Vagina (tissue), 2 donors: ENCODE data around the gene SUPT16H.

ENCODE experiments used
- POLR2A ChIP-seq, 2 donors: fragments of 450-650 bp; IDR thresholded peaks; one replicate each; pipeline ENCODE4 v1.6.1; 2017; ENCODE audit warnings: antibody characterized with exemption in 2 of 2, mild to moderate bottlenecking in 2 of 2, moderate library complexity in 2 of 2
- POLR2AphosphoS5 ChIP-seq, 2 donors: sonication (generic); formaldehyde crosslinking; IDR thresholded peaks; one replicate each; pipeline ENCODE4 v1.9.0; 2017; ENCODE audit warnings: antibody characterized with exemption in 2 of 2, mild to moderate bottlenecking in 2 of 2, low read depth in 1 of 2; ENCODE audit not compliant: insufficient read depth in 1 of 2
- TF ChIP-seq, protein P1 (sequence below), 3 experiments: fragments of 450-650 bp in 2 of 3; fragments of 200-600 bp in 1 of 3; sonication (generic) in 1 of 3; IDR thresholded peaks; one replicate each; pipeline ENCODE4 v1.5.1; 2017 to 2019; ENCODE audit warnings: antibody characterized with exemption in 3 of 3, mild to moderate bottlenecking in 2 of 3, moderate library complexity in 2 of 3

DNA sequence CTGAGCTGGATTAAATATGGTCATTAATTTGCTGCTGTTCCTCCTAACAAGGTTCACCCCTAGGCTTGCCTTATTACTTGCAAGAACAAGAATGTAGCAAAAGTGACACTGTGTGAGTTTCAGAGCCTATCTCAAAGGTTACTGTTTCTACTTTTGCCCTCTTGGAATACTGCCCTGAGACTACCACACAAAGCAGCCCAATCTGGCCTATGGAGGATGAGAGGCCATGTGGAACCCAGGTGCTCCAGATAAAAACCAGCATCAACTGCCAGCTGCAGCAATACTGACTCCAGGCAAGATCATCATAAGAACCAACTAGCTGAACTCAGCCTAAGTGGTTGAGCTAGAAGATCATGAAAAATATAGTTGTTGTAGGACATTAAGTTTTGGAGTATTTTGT lies 22.4 kb upstream of the SUPT16H start:
- TF ChIP-seq, protein P1, sequence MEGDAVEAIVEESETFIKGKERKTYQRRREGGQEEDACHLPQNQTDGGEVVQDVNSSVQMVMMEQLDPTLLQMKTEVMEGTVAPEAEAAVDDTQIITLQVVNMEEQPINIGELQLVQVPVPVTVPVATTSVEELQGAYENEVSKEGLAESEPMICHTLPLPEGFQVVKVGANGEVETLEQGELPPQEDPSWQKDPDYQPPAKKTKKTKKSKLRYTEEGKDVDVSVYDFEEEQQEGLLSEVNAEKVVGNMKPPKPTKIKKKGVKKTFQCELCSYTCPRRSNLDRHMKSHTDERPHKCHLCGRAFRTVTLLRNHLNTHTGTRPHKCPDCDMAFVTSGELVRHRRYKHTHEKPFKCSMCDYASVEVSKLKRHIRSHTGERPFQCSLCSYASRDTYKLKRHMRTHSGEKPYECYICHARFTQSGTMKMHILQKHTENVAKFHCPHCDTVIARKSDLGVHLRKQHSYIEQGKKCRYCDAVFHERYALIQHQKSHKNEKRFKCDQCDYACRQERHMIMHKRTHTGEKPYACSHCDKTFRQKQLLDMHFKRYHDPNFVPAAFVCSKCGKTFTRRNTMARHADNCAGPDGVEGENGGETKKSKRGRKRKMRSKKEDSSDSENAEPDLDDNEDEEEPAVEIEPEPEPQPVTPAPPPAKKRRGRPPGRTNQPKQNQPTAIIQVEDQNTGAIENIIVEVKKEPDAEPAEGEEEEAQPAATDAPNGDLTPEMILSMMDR (IDR thresholded peaks at IDR 0.05) = no peak
- TF ChIP-seq POLR2A (IDR thresholded peaks at IDR 0.05) (no peak), POLR2AphosphoS5 (IDR thresholded peaks at IDR 0.05; ENCODE audit: insufficient read depth in 1 of 2, low read depth in 1 of 2) (no peak)
